ENCODE results near the gene LATS2. TPM values are rescaled to one million over a fixed set of nuclear protein-coding genes. Genes with fewer than 3 reads are reported as not detected.
"Not testable (repeated sequence)": the region's sequence is repeated elsewhere in the genome, so short reads cannot be mapped to it uniquely, and the experiment has no call there.

Gene LATS2
- total RNA-seq, 2 donors from 2014 or later: 3.7 to 11.3 TPM

DNA sequence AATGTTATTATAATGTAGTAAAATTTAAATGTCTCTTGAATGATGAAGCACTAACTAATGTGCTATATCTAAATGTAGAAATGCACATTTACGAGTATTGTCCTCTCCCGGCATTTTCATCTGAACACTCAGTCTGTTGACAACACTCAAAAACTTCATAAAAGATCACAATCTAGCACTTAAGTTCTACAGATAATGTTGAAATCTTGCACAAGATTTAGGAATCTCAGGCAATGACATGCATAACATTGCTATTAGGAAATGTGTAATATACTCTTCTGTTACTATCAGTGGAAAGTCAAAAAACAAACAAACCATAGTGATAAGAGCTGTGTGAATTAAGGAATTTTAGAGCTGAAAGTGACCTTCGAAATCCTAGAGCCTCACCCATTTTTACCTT, 121.3 kb downstream of the LATS2 start:
- Histone ChIP-seq H3K4me1 (peaks cover 5% of the 10 kb centered on the region), H3K27me3 (no peaks in the 10 kb centered on the region), H3K27ac (no peak overlapping the region), H3K9me3 (no peaks in the 10 kb centered on the region), H3K36me3 (no peaks in the 10 kb centered on the region), H3K9ac (ENCODE audit: low read depth in 2 of 2, low read length in 2 of 2) (no peak overlapping the region), H3K4me3 (no peak overlapping the region)
- no peak for DNase-seq
- intact Hi-C loops (cut with DNase I): loop anchor here (5.0 to 10.0 kb wide), 3 partner anchors 195 to 525 kb away; no protein-coding TSS in a partner anchor
- TF ChIP-seq, protein P1, sequence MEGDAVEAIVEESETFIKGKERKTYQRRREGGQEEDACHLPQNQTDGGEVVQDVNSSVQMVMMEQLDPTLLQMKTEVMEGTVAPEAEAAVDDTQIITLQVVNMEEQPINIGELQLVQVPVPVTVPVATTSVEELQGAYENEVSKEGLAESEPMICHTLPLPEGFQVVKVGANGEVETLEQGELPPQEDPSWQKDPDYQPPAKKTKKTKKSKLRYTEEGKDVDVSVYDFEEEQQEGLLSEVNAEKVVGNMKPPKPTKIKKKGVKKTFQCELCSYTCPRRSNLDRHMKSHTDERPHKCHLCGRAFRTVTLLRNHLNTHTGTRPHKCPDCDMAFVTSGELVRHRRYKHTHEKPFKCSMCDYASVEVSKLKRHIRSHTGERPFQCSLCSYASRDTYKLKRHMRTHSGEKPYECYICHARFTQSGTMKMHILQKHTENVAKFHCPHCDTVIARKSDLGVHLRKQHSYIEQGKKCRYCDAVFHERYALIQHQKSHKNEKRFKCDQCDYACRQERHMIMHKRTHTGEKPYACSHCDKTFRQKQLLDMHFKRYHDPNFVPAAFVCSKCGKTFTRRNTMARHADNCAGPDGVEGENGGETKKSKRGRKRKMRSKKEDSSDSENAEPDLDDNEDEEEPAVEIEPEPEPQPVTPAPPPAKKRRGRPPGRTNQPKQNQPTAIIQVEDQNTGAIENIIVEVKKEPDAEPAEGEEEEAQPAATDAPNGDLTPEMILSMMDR (IDR thresholded peaks at IDR 0.05): no peak

DNA sequence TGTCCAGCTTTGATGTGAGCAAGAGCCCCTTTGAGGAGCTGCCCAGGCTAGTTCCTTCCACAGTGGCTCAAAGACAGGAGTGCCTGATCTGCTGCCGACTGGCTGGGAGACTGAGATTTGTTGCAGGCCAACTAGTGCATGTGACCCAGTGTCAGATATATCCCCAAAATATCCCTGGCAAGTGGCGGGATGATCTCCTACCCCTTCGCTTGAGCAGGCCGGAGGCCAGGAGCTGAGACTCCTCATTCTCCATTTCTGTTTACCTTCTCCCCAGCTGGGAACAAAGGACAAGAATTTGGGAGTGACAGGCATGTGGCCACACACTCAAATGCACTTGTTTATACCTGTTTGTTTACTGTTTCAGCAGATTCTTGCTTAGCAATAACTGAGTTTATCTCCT, 121.7 kb downstream of the LATS2 start:
- no peak for DNase-seq
- Histone ChIP-seq H3K4me3 (no peak overlapping the region), H3K27ac (no peak overlapping the region), H3K27me3 (no peaks in the 10 kb centered on the region), H3K9me3 (no peaks in the 10 kb centered on the region), H3K4me1 (peaks cover 5% of the 10 kb centered on the region), H3K9ac (ENCODE audit: low read depth in 2 of 2, low read length in 2 of 2) (no peak overlapping the region), H3K36me3 (no peaks in the 10 kb centered on the region)
- intact Hi-C loops (cut with DNase I): loop anchor here (5.0 to 10.0 kb wide), 3 partner anchors 195 to 525 kb away; no protein-coding TSS in a partner anchor
- TF ChIP-seq, protein P1 (IDR thresholded peaks at IDR 0.05): no peak

DNA sequence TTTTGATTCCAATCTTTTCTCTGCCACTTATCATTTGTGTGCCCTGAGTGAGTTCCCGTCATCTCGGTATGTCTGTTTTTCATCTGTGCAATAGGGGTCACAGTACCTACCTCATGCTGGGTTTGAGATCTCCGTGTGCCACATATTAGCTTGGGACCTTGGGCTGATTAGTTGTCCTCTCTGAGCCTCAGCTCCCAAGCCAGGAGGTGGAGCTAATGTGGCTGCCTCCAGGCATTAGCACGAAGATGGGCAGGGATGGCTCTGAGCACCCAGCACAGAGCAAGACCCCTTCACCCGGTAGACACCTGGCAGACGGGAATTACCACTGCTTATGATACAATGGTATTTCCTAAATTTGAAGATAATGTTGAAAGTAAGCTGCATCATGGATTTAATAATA, 123.1 kb downstream of the LATS2 start:
- Histone ChIP-seq H3K36me3 (no peaks in the 10 kb centered on the region), H3K4me3 (no peak overlapping the region), H3K9ac (ENCODE audit: low read depth in 2 of 2, low read length in 2 of 2) (no peak overlapping the region), H3K27ac (no peak overlapping the region), H3K4me1 (peaks cover 5% of the 10 kb centered on the region), H3K9me3 (no peaks in the 10 kb centered on the region), H3K27me3 (no peaks in the 10 kb centered on the region)
- TF ChIP-seq, protein P1 (IDR thresholded peaks at IDR 0.05): no peak
- intact Hi-C loops (cut with DNase I): no loop called here
- DNase-seq: no peak

DNA sequence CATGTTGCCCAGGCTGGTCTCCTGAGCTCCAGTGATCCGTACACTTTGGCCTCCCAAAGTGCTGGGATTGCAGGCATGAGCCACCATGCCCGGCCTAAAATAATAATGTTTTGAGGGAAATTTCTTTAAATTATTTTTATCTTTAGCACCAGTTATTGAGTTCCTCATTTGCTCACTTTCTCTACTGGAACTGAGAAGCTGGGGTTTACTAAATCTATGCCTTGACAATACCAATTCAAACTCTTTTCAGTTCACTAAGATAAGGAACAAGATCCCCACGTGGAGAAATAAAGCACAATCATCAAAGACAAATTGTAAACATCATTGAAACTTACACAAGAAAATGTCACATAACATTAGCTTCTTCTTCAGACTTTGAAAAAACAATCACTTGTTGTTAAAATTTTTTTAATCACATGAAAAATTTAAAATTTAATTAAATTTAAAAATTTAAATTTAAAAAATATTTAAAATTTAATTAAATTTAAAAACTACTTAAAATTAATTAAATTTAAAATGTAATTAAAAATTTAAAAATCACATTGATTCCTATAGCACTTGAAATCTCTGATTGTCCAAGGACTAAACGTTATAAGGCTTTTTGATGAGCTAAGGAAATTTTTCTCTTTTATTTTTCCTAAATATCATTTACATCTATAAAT, 133.7 kb downstream of the LATS2 start:
- intact Hi-C loops (cut with DNase I): loop anchor here (5.0 to 10.0 kb wide), 2 partner anchors 100 to 733 kb away; partner anchors contain the start of gene GJB2
- H3K4me3 ChIP-seq: no peak overlapping the region
- H3K27ac ChIP-seq: no peak overlapping the region
- no peaks in the 10 kb centered on the region for H3K27me3 ChIP-seq
- TF ChIP-seq, protein P1 (IDR thresholded peaks at IDR 0.05): no peak
- H3K9me3 ChIP-seq: no peaks in the 10 kb centered on the region
- DNase-seq: no peak
- H3K9ac ChIP-seq (ENCODE audit: low read depth in 2 of 2, low read length in 2 of 2): no peak overlapping the region
- no peaks in the 10 kb centered on the region for H3K4me1 ChIP-seq
- no peaks in the 10 kb centered on the region for H3K36me3 ChIP-seq

DNA sequence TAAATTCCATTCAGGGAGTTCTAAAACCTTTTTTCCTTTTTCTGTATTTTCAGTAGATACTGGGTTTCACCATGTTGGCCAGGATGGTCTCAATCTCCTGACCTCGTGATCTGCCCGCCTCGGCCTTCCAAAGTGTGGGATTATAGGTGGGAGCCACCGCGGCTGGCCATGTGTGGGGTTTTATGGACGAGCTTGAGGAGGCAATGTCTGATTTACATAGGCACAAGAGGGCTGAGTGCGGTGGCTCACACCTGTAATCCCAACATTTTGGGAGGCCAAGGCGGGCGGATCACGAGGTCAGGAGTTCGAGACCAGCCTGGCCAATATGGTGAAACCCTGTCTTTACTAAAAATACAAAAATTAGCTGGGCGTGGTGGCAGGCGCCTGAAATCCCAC, 136.0 kb downstream of the LATS2 start:
- not testable (repeated sequence) for H3K9ac ChIP-seq (ENCODE audit: low read depth in 2 of 2, low read length in 2 of 2); H3K36me3 ChIP-seq; DNase-seq; H3K4me3 ChIP-seq; H3K9me3 ChIP-seq; H3K27me3 ChIP-seq; H3K4me1 ChIP-seq; H3K27ac ChIP-seq
- intact Hi-C loops (cut with DNase I): loop anchor here (2.0 to 10.0 kb wide), 4 partner anchors 98 to 731 kb away; partner anchors contain the start of gene GJB2

DNA sequence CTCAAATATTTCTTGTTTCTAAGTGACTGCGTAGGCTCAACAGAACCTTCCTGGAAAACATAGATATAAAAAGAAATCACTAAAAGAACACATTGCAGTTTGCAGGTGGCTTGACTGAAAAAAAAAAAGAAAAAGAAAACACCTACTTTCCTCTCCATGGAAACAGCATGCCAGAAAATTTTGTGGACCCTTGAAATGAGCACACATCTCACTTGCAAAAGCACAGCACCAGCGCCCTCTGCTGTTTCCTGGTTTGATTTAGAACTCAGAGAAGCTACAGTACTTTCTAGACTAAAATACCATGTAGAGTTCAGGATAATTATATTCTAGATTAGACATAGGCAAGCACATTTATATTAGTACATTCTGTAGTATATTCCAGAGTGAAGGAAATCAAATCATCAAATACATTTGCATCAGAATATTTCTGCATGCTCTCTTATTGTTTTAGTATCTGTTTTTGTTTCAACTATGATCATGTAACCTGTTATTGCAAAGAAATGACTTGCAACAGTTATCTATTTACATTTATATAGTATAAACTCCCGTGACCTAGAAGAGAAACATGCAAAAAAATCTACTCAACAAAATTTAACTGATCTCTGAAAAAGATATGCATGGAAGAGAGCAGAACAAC, 136.5 kb downstream of the LATS2 start:
- Histone ChIP-seq H3K4me1 (no peaks in the 10 kb centered on the region), H3K36me3 (no peaks in the 10 kb centered on the region), H3K27ac (no peak overlapping the region), H3K27me3 (no peaks in the 10 kb centered on the region), H3K9ac (ENCODE audit: low read depth in 2 of 2, low read length in 2 of 2) (no peak overlapping the region), H3K4me3 (no peak overlapping the region), H3K9me3 (no peaks in the 10 kb centered on the region)
- intact Hi-C loops (cut with DNase I): loop anchor here (2.0 to 10.0 kb wide), 4 partner anchors 98 to 730 kb away; partner anchors contain the start of gene GJB2
- DNase-seq: peak; percentile 84
- TF ChIP-seq, protein P1 (IDR thresholded peaks at IDR 0.05): peak; percentile 61
